Thyroid gland (tissue), 4 donors: ENCODE measurements around the gene CCDC68.

Experiments
- POLR2A ChIP-seq, 2 donors: fragments of 450-650 bp; IDR thresholded peaks; one replicate each; pipeline ENCODE4 v1.6.1; 2017; ENCODE audit warnings: antibody characterized with exemption in 2 of 2, mild to moderate bottlenecking in 2 of 2, moderate library complexity in 1 of 2
- TF ChIP-seq, protein P1 (sequence below), 6 experiments: fragments of 200-600 bp in 3 of 6; fragments of 450-650 bp in 3 of 6; sonication (generic) in 3 of 6; IDR thresholded peaks; one replicate each; pipeline ENCODE4 v1.5.1; 2016 to 2019; ENCODE audit warnings: antibody characterized with exemption in 6 of 6, mild to moderate bottlenecking in 2 of 6, inconsistent platforms in 1 of 6, moderate library complexity in 1 of 6

DNA sequence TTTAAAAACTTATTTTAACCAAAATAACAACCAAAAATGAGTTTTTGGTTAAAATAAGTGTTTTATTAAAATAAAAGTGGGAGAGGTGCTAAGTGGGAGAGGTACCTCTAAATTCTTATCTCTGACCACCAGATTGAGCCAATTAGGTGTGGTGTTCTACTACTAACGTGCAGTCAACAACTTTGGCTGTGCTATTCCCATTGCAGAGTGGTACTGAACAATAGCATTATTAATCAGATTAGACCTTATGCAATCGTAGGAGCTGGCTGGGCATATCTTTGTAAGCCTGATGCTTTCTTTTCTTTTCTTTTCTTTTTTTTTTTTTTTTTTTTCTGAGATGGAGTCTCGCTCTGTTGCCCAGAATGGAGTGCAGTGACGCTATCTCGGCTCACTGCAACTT lies 92.1 kb downstream of the CCDC68 start:
- TF ChIP-seq, protein P1, sequence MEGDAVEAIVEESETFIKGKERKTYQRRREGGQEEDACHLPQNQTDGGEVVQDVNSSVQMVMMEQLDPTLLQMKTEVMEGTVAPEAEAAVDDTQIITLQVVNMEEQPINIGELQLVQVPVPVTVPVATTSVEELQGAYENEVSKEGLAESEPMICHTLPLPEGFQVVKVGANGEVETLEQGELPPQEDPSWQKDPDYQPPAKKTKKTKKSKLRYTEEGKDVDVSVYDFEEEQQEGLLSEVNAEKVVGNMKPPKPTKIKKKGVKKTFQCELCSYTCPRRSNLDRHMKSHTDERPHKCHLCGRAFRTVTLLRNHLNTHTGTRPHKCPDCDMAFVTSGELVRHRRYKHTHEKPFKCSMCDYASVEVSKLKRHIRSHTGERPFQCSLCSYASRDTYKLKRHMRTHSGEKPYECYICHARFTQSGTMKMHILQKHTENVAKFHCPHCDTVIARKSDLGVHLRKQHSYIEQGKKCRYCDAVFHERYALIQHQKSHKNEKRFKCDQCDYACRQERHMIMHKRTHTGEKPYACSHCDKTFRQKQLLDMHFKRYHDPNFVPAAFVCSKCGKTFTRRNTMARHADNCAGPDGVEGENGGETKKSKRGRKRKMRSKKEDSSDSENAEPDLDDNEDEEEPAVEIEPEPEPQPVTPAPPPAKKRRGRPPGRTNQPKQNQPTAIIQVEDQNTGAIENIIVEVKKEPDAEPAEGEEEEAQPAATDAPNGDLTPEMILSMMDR (IDR thresholded peaks at IDR 0.05): no peak
- TF ChIP-seq POLR2A (IDR thresholded peaks at IDR 0.05): no peak
